Activated CD4-positive, alpha-beta T cell treated with anti-CD3 and anti-CD28 coated beads, Interleukin-10, Interleukin-2, amounts not matched to agents 100 ng/mL and 50 ng/mL, durations not matched to agents 16 hours and 8 hours (primary cell): ENCODE measurements around the gene NOTCH1.
"Not testable (repeated sequence)": the region's sequence is repeated elsewhere in the genome, so short reads cannot be mapped to it uniquely, and the experiment has no call there.

Experiments
- DNase-seq: peaks from one replicate; pipeline ENCODE4 v3.0.0-alpha.2; 2020

NOTCH1 gene

GRCh38 chr9:136564379-136564988 is 18.6 kb upstream of the NOTCH1 start:
- no peak for DNase-seq

GRCh38 chr9:136563646-136564325 is 17.9 kb upstream of the NOTCH1 start:
- DNase-seq, result no peak

- DNase-seq, result no peak
Measured at GRCh38 chr9:136562746-136563495, 17.1 kb upstream of the NOTCH1 start.

GRCh38 chr9:136561779-136562178 is 15.9 kb upstream of the NOTCH1 start:
- no peak for DNase-seq

GRCh38 chr9:136560586-136560985 is 14.7 kb upstream of the NOTCH1 start:
- DNase-seq, result no peak

GRCh38 chr9:136559371-136559770 is 13.5 kb upstream of the NOTCH1 start:
- not testable (repeated sequence) for DNase-seq

- DNase-seq, result not testable (repeated sequence)
Measured at GRCh38 chr9:136558846-136559245, 13.0 kb upstream of the NOTCH1 start.

- DNase-seq, result no peak
Measured at GRCh38 chr9:136558373-136558772, 12.5 kb upstream of the NOTCH1 start.

- DNase-seq, result no peak
Measured at GRCh38 chr9:136557036-136557435, 11.2 kb upstream of the NOTCH1 start.

GRCh38 chr9:136556166-136556565 is 10.3 kb upstream of the NOTCH1 start:
- DNase-seq, result no peak

- DNase-seq, result no peak
Measured at GRCh38 chr9:136554870-136555269, 9.0 kb upstream of the NOTCH1 start.

- DNase-seq, result no peak
Measured at GRCh38 chr9:136553581-136553980, 7.7 kb upstream of the NOTCH1 start.

- no peak for DNase-seq
Measured at GRCh38 chr9:136552117-136552703, 6.4 kb upstream of the NOTCH1 start.

- DNase-seq, result no peak
Measured at GRCh38 chr9:136551401-136552116, 5.7 kb upstream of the NOTCH1 start.

- DNase-seq, result no peak
Measured at GRCh38 chr9:136550439-136551289, 4.8 kb upstream of the NOTCH1 start.

GRCh38 chr9:136549010-136549980 is 3.4 kb upstream of the NOTCH1 start:
- no peak for DNase-seq

GRCh38 chr9:136547508-136548215 is 1.8 kb upstream of the NOTCH1 start:
- DNase-seq, result no peak

GRCh38 chr9:136546697-136547501 is 1.1 kb upstream of the NOTCH1 start:
- DNase-seq, result peak; percentile 79

GRCh38 chr9:136545692-136545964 is 220 bp downstream of the NOTCH1 start:
- DNase-seq, result no peak
